A549 (cell line): Measurements from ENCODE around the gene SH3PXD2A. TPM values are rescaled to one million over a fixed set of nuclear protein-coding genes. Genes with fewer than 3 reads are reported as not detected.

Experiments used
- ATAC-seq, 2 experiments: fragments of 200-7000 bp in 1 of 2; fragments of >200 bp in 1 of 2; cut with Nextera tagmentation in 1 of 2; cut with Tn5 transposase in 1 of 2; 3 replicates each; pipeline versions ENCODE4 v1.8.0 to v1.9.1; 2018 to 2020; ENCODE audit warnings: mild to moderate bottlenecking in 1 of 2, moderate library complexity in 1 of 2
- CTCF ChIA-PET: fragments of 300-600 bp; sonication (Branson Sonifier 250); formaldehyde crosslinking; extraction: SDS; loops from one replicate; lab custom pipeline; 2021; ENCODE audit warnings: antibody characterized with exemption, inconsistent platforms; lab: Yijun Ruan, JAX
- POLR2A ChIA-PET: fragments of 350-600 bp; formaldehyde crosslinking; extraction: SDS; loops from one replicate; lab custom pipeline; 2021; ENCODE audit warnings: antibody characterized with exemption, inconsistent platforms; lab: Yijun Ruan, JAX
- DNase-seq, 2 experiments: peaks; one replicate each; pipeline versions ENCODE4 v3.0.0 to v3.0.0-alpha.2; 2011 to 2016; ENCODE audit warnings: low read depth in 1 of 2, low spot score in 1 of 2
- FAIRE-seq: peaks from 2 replicates; lab custom pipeline; 2011; peaks lifted over from hg19 to GRCh38; lab: Jason Lieb, UNC
- H3K27ac ChIP-seq, 2 experiments: fragments of >200 bp; sonication (Bioruptor Twin); formaldehyde crosslinking; 3 replicates each; pipeline ENCODE4 v1.5.1; 2016 to 2017
- H3K4me1 ChIP-seq: fragments of >200 bp; sonication (Bioruptor Twin); formaldehyde crosslinking; 3 replicates; pipeline ENCODE4 v1.6.1; 2016
- H3K4me2 ChIP-seq: fragments of >200 bp; sonication (Bioruptor Twin); formaldehyde crosslinking; 3 replicates; pipeline ENCODE4 v1.6.1; 2016
- H3K4me3 ChIP-seq: fragments of >200 bp; sonication (Bioruptor Twin); formaldehyde crosslinking; 3 replicates; pipeline ENCODE4 v1.5.1; 2016
- H3K9me3 ChIP-seq: fragments of >200 bp; sonication (Bioruptor Twin); formaldehyde crosslinking; 3 replicates; pipeline ENCODE4 v1.6.1; 2016
- ATOH8 ChIP-seq: fragments of 250-450 bp; sonication (Bioruptor Pico); IDR thresholded peaks from 2 replicates; pipeline ENCODE4 v1.5.0; 2020; ENCODE audit warnings: low read depth, mild to moderate bottlenecking, moderate library complexity
- BHLHE40 ChIP-seq: IDR thresholded peaks from 2 replicates; pipeline ENCODE4 v1.6.1; 2012; ENCODE audit warnings: low read depth, low read length, inconsistent platforms
- CBX2 ChIP-seq: fragments of 200-600 bp; sonication (generic); IDR thresholded peaks from 2 replicates; pipeline ENCODE4 v1.6.1; 2016; ENCODE audit warnings: low read depth, mild to moderate bottlenecking, borderline replicate concordance
- CBX8 ChIP-seq: fragments of 200-600 bp; sonication (generic); IDR thresholded peaks from 2 replicates; pipeline ENCODE4 v1.6.1; 2016
- EP300 ChIP-seq, 2 experiments: fragments of >200 bp; sonication (Bioruptor Twin); formaldehyde crosslinking; IDR thresholded peaks; 2 replicates in 1 of 2; 3 replicates in 1 of 2; pipeline ENCODE4 v1.6.1; 2016 to 2017
- GATA3 ChIP-seq: IDR thresholded peaks from 2 replicates; pipeline ENCODE4 v1.6.1; 2012; ENCODE audit warnings: borderline replicate concordance
- HOXB13 ChIP-seq: fragments of 250-450 bp; sonication (Bioruptor Pico); IDR thresholded peaks from 2 replicates; pipeline ENCODE4 v1.5.0; 2020; ENCODE audit warnings: low read depth, mild to moderate bottlenecking, moderate library complexity
- HOXB5 ChIP-seq: fragments of 250-450 bp; sonication (Bioruptor Pico); IDR thresholded peaks from 2 replicates; pipeline ENCODE4 v1.5.0; 2020; ENCODE audit warnings: mild to moderate bottlenecking, moderate library complexity
- JUN ChIP-seq, 2 experiments: fragments of >200 bp; sonication (Bioruptor Twin); formaldehyde crosslinking; IDR thresholded peaks; 2 replicates in 1 of 2; 3 replicates in 1 of 2; pipeline ENCODE4 v1.6.1; 2016 to 2017
- KDM1A ChIP-seq: fragments of 200-600 bp; sonication (generic); IDR thresholded peaks from 2 replicates; pipeline ENCODE4 v1.6.1; 2016; ENCODE audit warnings: low read depth, mild to moderate bottlenecking
- MAFK ChIP-seq: fragments of 450-650 bp; IDR thresholded peaks from 2 replicates; pipeline ENCODE4 v1.6.1; 2014; ENCODE audit not compliant: partially characterized antibody
- MAZ ChIP-seq: fragments of 150-350 bp; IDR thresholded peaks from 2 replicates; pipeline ENCODE4 v1.6.1; 2014; ENCODE audit warnings: antibody characterized with exemption, low read depth, low read length, borderline replicate concordance
- MYC ChIP-seq: IDR thresholded peaks from 2 replicates; pipeline ENCODE4 v1.6.1; 2012; ENCODE audit warnings: mild to moderate bottlenecking, inconsistent platforms, low read length, improper control_type of control experiment, borderline replicate concordance
- RARB ChIP-seq: fragments of 250-450 bp; sonication (Bioruptor Pico); IDR thresholded peaks from 2 replicates; pipeline ENCODE4 v1.8.0; 2021; ENCODE audit warnings: mild to moderate bottlenecking, moderate library complexity
- SREBF2 ChIP-seq: fragments of 450-650 bp; IDR thresholded peaks from 2 replicates; pipeline ENCODE4 v1.6.1; 2014; ENCODE audit warnings: mild to moderate bottlenecking, moderate library complexity
- WGBS: methylation state at CpG from one replicate; pipeline ENCODE4 v1.1.6; 2017; ENCODE audit errors: missing lambda C conversion rate; 5-methylcytosine and 5-hydroxymethylcytosine counted together
- polyA plus RNA-seq, 4 experiments: library from polyadenylated mRNA; depleted of rRNA in 3 of 4; stranded (reverse); fragments of >200 nt; fragmentation: RNase III in 1 of 4; extraction: RNeasy Plus Mini Kit Qiagen cat#74134 plus additional on column Dnase treatment in 1 of 4; gene quantifications; 2 replicates in 3 of 4; 3 replicates in 1 of 4; pipeline ENCODE4 v1.2.3, GENCODE V29; 2011 to 2017
- TF ChIP-seq, protein P1 (sequence below): fragments of 200-600 bp; sonication (generic); IDR thresholded peaks from 2 replicates; pipeline ENCODE4 v1.6.1; 2016; ENCODE audit warnings: antibody characterized with exemption, mild to moderate bottlenecking, moderate library complexity
- TF ChIP-seq, protein P2 (sequence below): fragments of >200 bp; sonication (Bioruptor Twin); formaldehyde crosslinking; IDR thresholded peaks from 3 replicates; pipeline ENCODE4 v1.6.1; 2016
- TF ChIP-seq, protein P3 (sequence below): IDR thresholded peaks from 2 replicates; pipeline ENCODE4 v1.6.1; 2012; ENCODE audit warnings: low read depth, borderline replicate concordance
- TF ChIP-seq, protein P4 (sequence below): fragments of >200 bp; sonication (Bioruptor Twin); formaldehyde crosslinking; IDR thresholded peaks from 3 replicates; pipeline ENCODE4 v1.5.1; 2016
- TF ChIP-seq, protein P5 (sequence below): fragments of >200 bp; sonication (Bioruptor Twin); formaldehyde crosslinking; IDR thresholded peaks from 2 replicates; pipeline ENCODE4 v1.6.1; 2016

The SH3PXD2A gene
- polyA plus RNA-seq, 2 of the 4 experiments (the other 2 are of a cell fraction) = 2.4 to 3.9 TPM

DNA sequence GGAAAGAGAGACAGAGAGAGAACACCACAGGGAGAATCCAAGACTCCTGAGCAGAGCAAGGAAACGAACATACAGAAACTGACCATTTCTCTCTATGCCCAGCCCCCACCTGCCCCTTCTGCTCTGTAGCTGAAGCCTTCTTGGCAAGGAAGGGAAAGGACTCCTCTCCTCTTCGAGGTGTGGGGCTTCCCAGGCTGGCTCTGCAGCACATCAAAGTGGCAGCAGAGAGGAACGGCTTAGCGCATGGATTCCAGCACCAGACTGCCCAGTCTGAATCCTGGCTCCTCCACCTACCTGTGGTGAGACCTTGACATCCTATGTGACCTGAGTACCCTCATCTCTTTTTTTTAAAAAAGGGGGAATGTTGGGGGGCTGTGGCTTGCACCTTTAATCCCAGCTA lies 69.4 kb downstream of the SH3PXD2A start:
- H3K4me3 ChIP-seq = no peak overlapping the region

More for the DNA sequence above, 69.4 kb downstream of the SH3PXD2A start:
- DNase-seq (no peak), ATAC-seq (peak in 1 of 2 experiments; percentile 8; a peak in 2 of 6 replicates), FAIRE-seq (no peak)
- no peak overlapping the region for H3K27ac ChIP-seq
- peaks cover 21% of the 10 kb centered on the region; the same call in 2 of the 3 replicates for H3K4me1 ChIP-seq
- TF ChIP-seq, protein P1, sequence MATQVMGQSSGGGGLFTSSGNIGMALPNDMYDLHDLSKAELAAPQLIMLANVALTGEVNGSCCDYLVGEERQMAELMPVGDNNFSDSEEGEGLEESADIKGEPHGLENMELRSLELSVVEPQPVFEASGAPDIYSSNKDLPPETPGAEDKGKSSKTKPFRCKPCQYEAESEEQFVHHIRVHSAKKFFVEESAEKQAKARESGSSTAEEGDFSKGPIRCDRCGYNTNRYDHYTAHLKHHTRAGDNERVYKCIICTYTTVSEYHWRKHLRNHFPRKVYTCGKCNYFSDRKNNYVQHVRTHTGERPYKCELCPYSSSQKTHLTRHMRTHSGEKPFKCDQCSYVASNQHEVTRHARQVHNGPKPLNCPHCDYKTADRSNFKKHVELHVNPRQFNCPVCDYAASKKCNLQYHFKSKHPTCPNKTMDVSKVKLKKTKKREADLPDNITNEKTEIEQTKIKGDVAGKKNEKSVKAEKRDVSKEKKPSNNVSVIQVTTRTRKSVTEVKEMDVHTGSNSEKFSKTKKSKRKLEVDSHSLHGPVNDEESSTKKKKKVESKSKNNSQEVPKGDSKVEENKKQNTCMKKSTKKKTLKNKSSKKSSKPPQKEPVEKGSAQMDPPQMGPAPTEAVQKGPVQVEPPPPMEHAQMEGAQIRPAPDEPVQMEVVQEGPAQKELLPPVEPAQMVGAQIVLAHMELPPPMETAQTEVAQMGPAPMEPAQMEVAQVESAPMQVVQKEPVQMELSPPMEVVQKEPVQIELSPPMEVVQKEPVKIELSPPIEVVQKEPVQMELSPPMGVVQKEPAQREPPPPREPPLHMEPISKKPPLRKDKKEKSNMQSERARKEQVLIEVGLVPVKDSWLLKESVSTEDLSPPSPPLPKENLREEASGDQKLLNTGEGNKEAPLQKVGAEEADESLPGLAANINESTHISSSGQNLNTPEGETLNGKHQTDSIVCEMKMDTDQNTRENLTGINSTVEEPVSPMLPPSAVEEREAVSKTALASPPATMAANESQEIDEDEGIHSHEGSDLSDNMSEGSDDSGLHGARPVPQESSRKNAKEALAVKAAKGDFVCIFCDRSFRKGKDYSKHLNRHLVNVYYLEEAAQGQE = no peak
- TF ChIP-seq MAZ (no peak), ATOH8 (no peak), RARB (CRISPR knock-in tag) (no peak), JUN (IDR thresholded peaks at IDR 0.05) (no peak), KDM1A (no peak), HOXB13 (no peak), CBX2 (no peak), EP300 (IDR thresholded peaks at IDR 0.05) (no peak), GATA3 (no peak), HOXB5 (no peak), MYC (no peak), MAFK (no peak), BHLHE40 (no peak), CBX8 (no peak), SREBF2 (no peak)
- TF ChIP-seq, protein P2, sequence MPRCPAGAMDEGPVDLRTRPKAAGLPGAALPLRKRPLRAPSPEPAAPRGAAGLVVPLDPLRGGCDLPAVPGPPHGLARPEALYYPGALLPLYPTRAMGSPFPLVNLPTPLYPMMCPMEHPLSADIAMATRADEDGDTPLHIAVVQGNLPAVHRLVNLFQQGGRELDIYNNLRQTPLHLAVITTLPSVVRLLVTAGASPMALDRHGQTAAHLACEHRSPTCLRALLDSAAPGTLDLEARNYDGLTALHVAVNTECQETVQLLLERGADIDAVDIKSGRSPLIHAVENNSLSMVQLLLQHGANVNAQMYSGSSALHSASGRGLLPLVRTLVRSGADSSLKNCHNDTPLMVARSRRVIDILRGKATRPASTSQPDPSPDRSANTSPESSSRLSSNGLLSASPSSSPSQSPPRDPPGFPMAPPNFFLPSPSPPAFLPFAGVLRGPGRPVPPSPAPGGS = no peak
- TF ChIP-seq, protein P3, sequence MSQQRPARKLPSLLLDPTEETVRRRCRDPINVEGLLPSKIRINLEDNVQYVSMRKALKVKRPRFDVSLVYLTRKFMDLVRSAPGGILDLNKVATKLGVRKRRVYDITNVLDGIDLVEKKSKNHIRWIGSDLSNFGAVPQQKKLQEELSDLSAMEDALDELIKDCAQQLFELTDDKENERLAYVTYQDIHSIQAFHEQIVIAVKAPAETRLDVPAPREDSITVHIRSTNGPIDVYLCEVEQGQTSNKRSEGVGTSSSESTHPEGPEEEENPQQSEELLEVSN = no peak
- TF ChIP-seq, protein P4, sequence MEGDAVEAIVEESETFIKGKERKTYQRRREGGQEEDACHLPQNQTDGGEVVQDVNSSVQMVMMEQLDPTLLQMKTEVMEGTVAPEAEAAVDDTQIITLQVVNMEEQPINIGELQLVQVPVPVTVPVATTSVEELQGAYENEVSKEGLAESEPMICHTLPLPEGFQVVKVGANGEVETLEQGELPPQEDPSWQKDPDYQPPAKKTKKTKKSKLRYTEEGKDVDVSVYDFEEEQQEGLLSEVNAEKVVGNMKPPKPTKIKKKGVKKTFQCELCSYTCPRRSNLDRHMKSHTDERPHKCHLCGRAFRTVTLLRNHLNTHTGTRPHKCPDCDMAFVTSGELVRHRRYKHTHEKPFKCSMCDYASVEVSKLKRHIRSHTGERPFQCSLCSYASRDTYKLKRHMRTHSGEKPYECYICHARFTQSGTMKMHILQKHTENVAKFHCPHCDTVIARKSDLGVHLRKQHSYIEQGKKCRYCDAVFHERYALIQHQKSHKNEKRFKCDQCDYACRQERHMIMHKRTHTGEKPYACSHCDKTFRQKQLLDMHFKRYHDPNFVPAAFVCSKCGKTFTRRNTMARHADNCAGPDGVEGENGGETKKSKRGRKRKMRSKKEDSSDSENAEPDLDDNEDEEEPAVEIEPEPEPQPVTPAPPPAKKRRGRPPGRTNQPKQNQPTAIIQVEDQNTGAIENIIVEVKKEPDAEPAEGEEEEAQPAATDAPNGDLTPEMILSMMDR = no peak
- TF ChIP-seq, protein P5, sequence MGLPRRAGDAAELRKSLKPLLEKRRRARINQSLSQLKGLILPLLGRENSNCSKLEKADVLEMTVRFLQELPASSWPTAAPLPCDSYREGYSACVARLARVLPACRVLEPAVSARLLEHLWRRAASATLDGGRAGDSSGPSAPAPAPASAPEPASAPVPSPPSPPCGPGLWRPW = no peak
- peaks cover 3% of the 10 kb centered on the region; the same call in 1 of the 3 replicates for H3K9me3 ChIP-seq
- WGBS = 67% methylated on average over 4 of the region's 4 CpGs
- ChIA-PET POLR2A (no interaction called here), CTCF (interaction anchor here (1.0 to 2.1 kb wide), 3 partner anchors 14 to 102 kb away, joined by 4 read pairs; no protein-coding TSS in a partner anchor)
- H3K4me2 ChIP-seq = no peak overlapping the region
